GM23338 (cell line): Measurements from ENCODE around the gene SLCO3A1. TPM values are rescaled to one million over a fixed set of nuclear protein-coding genes. Genes with fewer than 3 reads are reported as not detected.

Experiments used
- ATAC-seq: fragments of 200-7000 bp; cut with Tn5 transposase; 3 replicates; pipeline ENCODE4 v1.9.1; 2020
- DNase-seq: peaks from one replicate; pipeline ENCODE4 v3.0.0-alpha.2; 2015; ENCODE audit warnings: low spot score
- H2AFZ ChIP-seq: fragments of 200-600 bp; sonication (generic); 2 replicates; pipeline ENCODE4 v1.8.0; 2016; ENCODE audit warnings: antibody characterized with exemption, mild to moderate bottlenecking, moderate library complexity
- H3F3A ChIP-seq: fragments of 200-600 bp; sonication (generic); replicated peaks from 2 replicates; pipeline ENCODE4 v1.8.0; 2017; ENCODE audit warnings: antibody characterized with exemption, mixed run types, low read depth
- H3K27ac ChIP-seq: fragments of 200-600 bp; sonication (generic); 2 replicates; pipeline ENCODE4 v1.6.1; 2016; ENCODE audit warnings: low read depth
- H3K27me3 ChIP-seq: fragments of 200-600 bp; sonication (generic); 2 replicates; pipeline ENCODE4 v1.8.0; 2016; ENCODE audit warnings: mild to moderate bottlenecking, mixed run types, moderate library complexity; ENCODE audit not compliant: insufficient read depth
- H3K36me3 ChIP-seq: fragments of 200-600 bp; sonication (generic); 2 replicates; pipeline ENCODE4 v1.8.0; 2016; ENCODE audit warnings: mild to moderate bottlenecking; ENCODE audit not compliant: insufficient read depth
- H3K4me1 ChIP-seq: fragments of 200-600 bp; sonication (generic); 2 replicates; pipeline ENCODE4 v1.8.0; 2016; ENCODE audit warnings: mild to moderate bottlenecking, moderate library complexity; ENCODE audit not compliant: insufficient read depth
- H3K4me2 ChIP-seq: fragments of 200-600 bp; sonication (generic); 2 replicates; pipeline ENCODE4 v1.7.1; 2017; ENCODE audit warnings: mixed run types
- H3K4me3 ChIP-seq: fragments of 200-600 bp; sonication (generic); 2 replicates; pipeline ENCODE4 v1.6.1; 2016; ENCODE audit warnings: mixed run types
- H3K79me2 ChIP-seq: fragments of 200-600 bp; sonication (generic); replicated peaks from 2 replicates; pipeline ENCODE4 v1.8.0; 2017; ENCODE audit warnings: mild to moderate bottlenecking; ENCODE audit not compliant: insufficient read depth
- H3K9me2 ChIP-seq: fragments of 200-600 bp; sonication (generic); 2 replicates; pipeline ENCODE4 v1.8.0; 2017; ENCODE audit not compliant: insufficient read depth
- H4K20me1 ChIP-seq: fragments of 200-600 bp; sonication (generic); replicated peaks from 2 replicates; pipeline ENCODE4 v1.8.0; 2017; ENCODE audit warnings: mild to moderate bottlenecking; ENCODE audit not compliant: insufficient read depth
- H3K27ac Mint-ChIP-seq: 2 replicates; pipeline ENCODE4 v1.8.0; 2020; ENCODE audit warnings: inconsistent platforms, mild to moderate bottlenecking, moderate library complexity, mixed read lengths
- H3K27me3 Mint-ChIP-seq: 3 replicates; pipeline ENCODE4 v1.8.0; 2022; ENCODE audit warnings: low read depth, mild to moderate bottlenecking, moderate library complexity, mixed read lengths, inconsistent platforms; ENCODE audit not compliant: insufficient read depth, poor library complexity
- H3K36me3 Mint-ChIP-seq: 3 replicates; pipeline ENCODE4 v1.8.0; 2021; ENCODE audit warnings: low read depth, mild to moderate bottlenecking, inconsistent platforms, moderate library complexity, mixed read lengths
- H3K4me1 Mint-ChIP-seq: 3 replicates; pipeline ENCODE4 v1.8.0; 2020; ENCODE audit warnings: mild to moderate bottlenecking, inconsistent platforms, mixed read lengths
- H3K4me3 Mint-ChIP-seq: 3 replicates; pipeline ENCODE4 v1.8.0; 2021; ENCODE audit warnings: moderate library complexity, mild to moderate bottlenecking, inconsistent platforms, mixed read lengths
- H3K9me3 Mint-ChIP-seq: 3 replicates; pipeline ENCODE4 v1.8.0; 2020; ENCODE audit warnings: moderate library complexity, mild to moderate bottlenecking, inconsistent platforms, mixed read lengths
- CREB1 ChIP-seq: fragments of 250-450 bp; sonication (Bioruptor Pico); IDR thresholded peaks from 2 replicates; pipeline ENCODE4 v1.5.0; 2020; ENCODE audit warnings: low read depth, mild to moderate bottlenecking, moderate library complexity
- CTCF ChIP-seq, 2 experiments: fragments of 200-600 bp in 1 of 2; sonication (generic) in 1 of 2; conservative IDR thresholded peaks; 2 replicates each; pipeline versions ENCODE4 v1.5.1 to v1.6.1; 2016 to 2017; ENCODE audit warnings: antibody characterized with exemption in 2 of 2, low read depth in 2 of 2, mild to moderate bottlenecking in 2 of 2, moderate library complexity in 1 of 2
- ETS1 ChIP-seq: IDR thresholded peaks from 2 replicates; pipeline ENCODE4 v1.6.1; 2016; ENCODE audit warnings: antibody characterized with exemption
- EZH2 ChIP-seq: fragments of 200-600 bp; sonication (generic); IDR thresholded peaks from one replicate; pipeline ENCODE4 v1.8.0; 2017; ENCODE audit warnings: antibody characterized with exemption, mild to moderate bottlenecking, low read depth; ENCODE audit not compliant: unreplicated experiment
- NANOG ChIP-seq: IDR thresholded peaks from 2 replicates; pipeline ENCODE4 v1.6.1; 2016; ENCODE audit warnings: antibody characterized with exemption, borderline replicate concordance
- ZNF114 ChIP-seq: fragments of 250-450 bp; sonication (Bioruptor Pico); IDR thresholded peaks from 2 replicates; pipeline ENCODE4 v1.5.0; 2020; ENCODE audit warnings: mild to moderate bottlenecking, moderate library complexity
- ZNF331 ChIP-seq: fragments of 250-450 bp; sonication (Bioruptor Pico); IDR thresholded peaks from 2 replicates; pipeline ENCODE4 v1.5.0; 2020; ENCODE audit warnings: low read depth, mild to moderate bottlenecking, moderate library complexity
- ZNF462 ChIP-seq: fragments of 250-450 bp; sonication (Bioruptor Pico); IDR thresholded peaks from 2 replicates; pipeline ENCODE4 v1.5.0; 2020; ENCODE audit warnings: mild to moderate bottlenecking, moderate library complexity
- polyA plus RNA-seq: library from polyadenylated mRNA; unstranded; fragments of >200 nt; fragmentation: Nextera tagmentation; extraction: Ambion mirVana; gene quantifications from 2 replicates; pipeline ENCODE4 v1.2.1, GENCODE V29; 2016
- total RNA-seq: library from RNA; depleted of rRNA; stranded (reverse); fragments of >200 nt; shearing (Covaris generic); gene quantifications from 2 replicates; pipeline ENCODE4 v1.2.3, GENCODE V29; 2014

SLCO3A1 gene
- total and polyA plus RNA-seq, 2 experiments from 2014 or later, result 7.3 to 9.4 TPM

GRCh38 chr15:91952216-91952615, 98.7 kb downstream of the SLCO3A1 start (continued):
- TF ChIP-seq ZNF462 (CRISPR knock-in tag) (no peak), ZNF331 (CRISPR knock-in tag) (no peak), NANOG (no peak), ETS1 (no peak)

- no peak for ATAC-seq
- H3K27ac Mint-ChIP-seq, result no peak overlapping the region
- no peak for TF ChIP-seq CTCF (conservative IDR thresholded peaks at IDR 0.05; ENCODE audit: low read depth in 2 of 2)
- TF ChIP-seq ETS1, result no peak
- TF ChIP-seq ZNF114 (CRISPR knock-in tag), result no peak
- TF ChIP-seq EZH2, result no peak
- TF ChIP-seq CREB1 (CRISPR knock-in tag), result no peak
These were observed 99.9 kb downstream of the SLCO3A1 start for GRCh38 chr15:91953432-91953831.

More at GRCh38 chr15:91953432-91953831, 99.9 kb downstream of the SLCO3A1 start:
- Mint-ChIP-seq H3K27me3 (peaks cover 13% of the 10 kb centered on the region), H3K9me3 (no peaks in the 10 kb centered on the region), H3K4me3 (no peak overlapping the region), H3K36me3 (no peaks in the 10 kb centered on the region), H3K4me1 (peaks cover 34% of the 10 kb centered on the region)
- Histone ChIP-seq H3K36me3 (no peaks in the 10 kb centered on the region), H3K27me3 (no peaks in the 10 kb centered on the region), H2AFZ (no peak overlapping the region), H3F3A (no peaks in the 10 kb centered on the region), H3K27ac (no peak overlapping the region), H3K79me2 (peaks cover 60% of the 10 kb centered on the region), H3K9me2 (no peaks in the 10 kb centered on the region), H3K4me2 (no peak overlapping the region), H4K20me1 (no peaks in the 10 kb centered on the region), H3K4me3 (no peak overlapping the region), H3K4me1 (peaks cover 38% of the 10 kb centered on the region)
- DNase-seq, result no peak
